B cell (primary cell): Measurements from ENCODE around the gene CAND2.
"Not testable (repeated sequence)": the region's sequence is repeated elsewhere in the genome, so short reads cannot be mapped to it uniquely, and the experiment has no call there.

Experiments used
- EZH2 ChIP-seq: IDR thresholded peaks from 2 replicates; pipeline ENCODE4 v1.6.1; 2012; ENCODE audit warnings: borderline replicate concordance, low read depth, mild to moderate bottlenecking, moderate library complexity, low read length; ENCODE audit not compliant: insufficient read depth, poor library complexity, severe bottlenecking
- TF ChIP-seq, protein P1 (sequence below): fragments of 200-600 bp; IDR thresholded peaks from one replicate; pipeline ENCODE4 v1.8.0; 2022; ENCODE audit warnings: antibody characterized with exemption, mild to moderate bottlenecking

DNA sequence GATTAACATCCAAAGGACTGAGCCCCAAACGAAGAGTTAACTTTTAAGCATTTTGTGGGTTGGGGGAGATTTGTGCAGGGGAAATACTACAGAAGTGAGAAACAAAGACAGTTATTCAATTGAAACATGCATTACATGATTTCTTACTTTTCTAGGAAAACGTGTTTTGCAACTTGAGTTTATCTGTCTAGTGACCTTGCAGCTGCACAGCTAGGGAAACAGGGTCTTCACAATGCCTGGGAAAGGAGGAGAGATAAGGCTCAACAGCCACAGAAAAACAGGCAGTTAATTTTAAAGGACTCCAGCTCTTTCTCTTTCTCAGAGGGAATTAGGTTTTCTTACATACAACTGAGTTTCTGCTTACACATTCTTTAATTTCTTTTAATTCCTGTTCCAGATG, 82.3 kb downstream of the CAND2 start:
- TF ChIP-seq, protein P1, sequence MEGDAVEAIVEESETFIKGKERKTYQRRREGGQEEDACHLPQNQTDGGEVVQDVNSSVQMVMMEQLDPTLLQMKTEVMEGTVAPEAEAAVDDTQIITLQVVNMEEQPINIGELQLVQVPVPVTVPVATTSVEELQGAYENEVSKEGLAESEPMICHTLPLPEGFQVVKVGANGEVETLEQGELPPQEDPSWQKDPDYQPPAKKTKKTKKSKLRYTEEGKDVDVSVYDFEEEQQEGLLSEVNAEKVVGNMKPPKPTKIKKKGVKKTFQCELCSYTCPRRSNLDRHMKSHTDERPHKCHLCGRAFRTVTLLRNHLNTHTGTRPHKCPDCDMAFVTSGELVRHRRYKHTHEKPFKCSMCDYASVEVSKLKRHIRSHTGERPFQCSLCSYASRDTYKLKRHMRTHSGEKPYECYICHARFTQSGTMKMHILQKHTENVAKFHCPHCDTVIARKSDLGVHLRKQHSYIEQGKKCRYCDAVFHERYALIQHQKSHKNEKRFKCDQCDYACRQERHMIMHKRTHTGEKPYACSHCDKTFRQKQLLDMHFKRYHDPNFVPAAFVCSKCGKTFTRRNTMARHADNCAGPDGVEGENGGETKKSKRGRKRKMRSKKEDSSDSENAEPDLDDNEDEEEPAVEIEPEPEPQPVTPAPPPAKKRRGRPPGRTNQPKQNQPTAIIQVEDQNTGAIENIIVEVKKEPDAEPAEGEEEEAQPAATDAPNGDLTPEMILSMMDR: not testable (repeated sequence)
- TF ChIP-seq EZH2: not testable (repeated sequence)
